ENCODE data around the gene PCGF6.

The PCGF6 gene

GRCh38 chr10:103280506-103280905, 70.4 kb downstream of the PCGF6 start:
- no peak for TF ChIP-seq CTCF (conservative IDR thresholded peaks at IDR 0.05)
- no peak for TF ChIP-seq ZFX (IDR thresholded peaks at IDR 0.05)

GRCh38 chr10:103280031-103280430, 70.9 kb downstream of the PCGF6 start:
- TF ChIP-seq CTCF (conservative IDR thresholded peaks at IDR 0.05) (no peak), ZFX (IDR thresholded peaks at IDR 0.05) (no peak)
- no peak overlapping the region for H3K27ac ChIP-seq

More at GRCh38 chr10:103280506-103280905, 70.4 kb downstream of the PCGF6 start:
- no peak overlapping the region for H3K27ac ChIP-seq

GRCh38 chr10:103278862-103279298, 72.1 kb downstream of the PCGF6 start:
- TF ChIP-seq ZFX (IDR thresholded peaks at IDR 0.05) (no peak), CTCF (conservative IDR thresholded peaks at IDR 0.05) (no peak)

GRCh38 chr10:103278537-103278823, 72.5 kb downstream of the PCGF6 start:
- H3K27ac ChIP-seq, result no peak overlapping the region
- no peak for TF ChIP-seq ZFX (IDR thresholded peaks at IDR 0.05)
- TF ChIP-seq CTCF (conservative IDR thresholded peaks at IDR 0.05), result no peak

More at GRCh38 chr10:103278862-103279298, 72.1 kb downstream of the PCGF6 start:
- H3K27ac ChIP-seq, result no peak overlapping the region

GRCh38 chr10:103277713-103278536, 73.0 kb downstream of the PCGF6 start:
- no peak for TF ChIP-seq CTCF (conservative IDR thresholded peaks at IDR 0.05)
- no peak for TF ChIP-seq ZFX (IDR thresholded peaks at IDR 0.05)

GRCh38 chr10:103276896-103277712, 73.8 kb downstream of the PCGF6 start, which contains the start of gene INA:
INA (plus strand) TSS chr10:103277138; CDS start chr10:103277212, 74 bp downstream.
- no peak within 1 kb of the TSS for H3K27ac ChIP-seq
- TF ChIP-seq ZFX (IDR thresholded peaks at IDR 0.05), result no peak
- TF ChIP-seq CTCF (conservative IDR thresholded peaks at IDR 0.05), result no peak

More at GRCh38 chr10:103277713-103278536, 73.0 kb downstream of the PCGF6 start:
- no peak overlapping the region for H3K27ac ChIP-seq

Data from C4-2B (cell line).